NCI-H1930 (cell line): Measurements from ENCODE around the gene AUNIP.

Source experiments
- DNase-seq, 2 experiments: peaks; one replicate each; lab custom pipeline; 2025; lab: John Stamatoyannopoulos, UW

Gene AUNIP, protein sequence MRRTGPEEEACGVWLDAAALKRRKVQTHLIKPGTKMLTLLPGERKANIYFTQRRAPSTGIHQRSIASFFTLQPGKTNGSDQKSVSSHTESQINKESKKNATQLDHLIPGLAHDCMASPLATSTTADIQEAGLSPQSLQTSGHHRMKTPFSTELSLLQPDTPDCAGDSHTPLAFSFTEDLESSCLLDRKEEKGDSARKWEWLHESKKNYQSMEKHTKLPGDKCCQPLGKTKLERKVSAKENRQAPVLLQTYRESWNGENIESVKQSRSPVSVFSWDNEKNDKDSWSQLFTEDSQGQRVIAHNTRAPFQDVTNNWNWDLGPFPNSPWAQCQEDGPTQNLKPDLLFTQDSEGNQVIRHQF

DNA sequence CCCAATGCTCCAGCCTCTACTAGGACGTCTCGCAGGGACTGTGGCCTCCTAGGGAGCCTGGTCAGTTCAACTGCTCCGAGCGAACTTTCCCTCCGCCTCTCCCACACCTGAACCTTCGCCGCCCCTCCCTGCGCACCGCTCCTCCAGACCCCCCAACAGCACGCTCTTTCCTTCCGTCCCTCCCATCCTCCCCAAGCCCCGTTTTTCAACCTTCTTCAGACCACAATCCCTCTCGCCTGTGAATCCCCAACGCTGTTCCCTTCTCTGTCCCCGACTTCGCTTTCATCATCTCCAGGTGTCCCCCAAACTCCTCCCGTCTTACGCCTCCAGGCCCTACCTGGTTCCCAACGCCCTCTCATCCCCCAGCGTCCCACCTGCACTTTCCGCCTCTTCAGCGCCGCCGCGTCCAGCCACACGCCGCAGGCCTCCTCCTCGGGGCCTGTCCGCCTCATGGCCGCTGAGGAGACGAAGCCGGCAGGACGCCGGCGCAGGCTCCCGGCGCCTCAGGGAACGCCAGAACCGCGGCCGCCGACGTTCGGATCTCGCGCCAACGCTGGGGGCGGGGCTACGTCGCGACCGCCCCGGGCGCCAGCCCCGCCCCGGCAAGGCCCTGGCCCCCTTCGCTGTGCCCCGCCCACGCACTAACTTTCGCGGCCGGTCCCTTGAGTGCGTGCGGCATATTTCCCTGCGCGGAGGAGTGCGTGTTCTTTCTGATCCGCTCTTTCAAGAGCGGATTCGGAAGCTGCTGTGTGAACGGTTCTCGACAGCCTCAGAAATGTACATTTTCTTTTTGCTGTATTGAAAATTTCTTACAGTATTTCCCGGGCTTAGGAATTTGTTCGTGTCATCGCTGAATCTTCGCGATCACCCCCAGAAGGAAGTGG lies at the start of gene AUNIP:
Gene AUNIP (minus strand): TSS at position 552 of the 884 bp plus-strand sequence. CDS start 100 bp downstream, at position 452.
- DNase-seq = peak; percentile 64 to 72

DNA sequence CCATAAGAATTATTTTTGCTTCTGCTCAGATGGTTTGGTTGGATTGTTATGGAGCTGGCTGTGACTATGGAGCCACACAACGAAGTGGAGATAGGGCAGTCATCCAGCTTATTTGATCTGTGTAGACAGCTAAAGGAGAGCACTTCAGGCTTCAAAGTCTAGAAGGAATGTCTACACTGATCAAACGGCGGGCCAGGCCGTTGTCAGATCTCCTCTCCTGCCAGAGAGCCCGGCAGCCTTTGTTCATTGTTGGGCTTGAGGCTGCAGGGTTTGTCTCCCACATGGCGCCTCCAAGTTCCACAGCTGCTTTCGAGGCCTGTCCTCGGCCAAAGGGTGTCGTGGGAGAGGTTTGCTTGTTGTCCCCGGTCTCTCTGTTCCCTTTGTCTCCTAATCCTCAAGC lies 49.8 kb upstream of the AUNIP start:
- no peak for DNase-seq

DNA sequence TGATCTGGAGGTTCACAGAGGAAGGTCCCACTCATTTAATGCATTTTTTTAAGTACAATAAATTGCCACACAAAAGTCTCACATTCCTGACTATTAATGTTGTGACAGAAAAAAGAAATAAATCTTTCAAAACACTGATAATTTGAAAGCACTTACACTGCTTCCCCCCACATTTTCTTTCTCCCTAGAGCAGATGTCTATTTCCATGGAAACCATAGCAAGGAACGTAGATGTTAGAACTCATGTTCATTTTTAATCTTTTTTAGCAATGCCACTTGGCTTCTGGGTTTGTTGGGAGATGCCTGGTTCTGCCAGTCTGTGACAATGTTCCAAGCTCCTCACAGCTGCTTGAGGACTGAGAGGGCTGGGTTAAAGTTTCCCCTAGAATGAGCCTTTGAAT lies 48.9 kb upstream of the AUNIP start:
- no peak for DNase-seq

DNA sequence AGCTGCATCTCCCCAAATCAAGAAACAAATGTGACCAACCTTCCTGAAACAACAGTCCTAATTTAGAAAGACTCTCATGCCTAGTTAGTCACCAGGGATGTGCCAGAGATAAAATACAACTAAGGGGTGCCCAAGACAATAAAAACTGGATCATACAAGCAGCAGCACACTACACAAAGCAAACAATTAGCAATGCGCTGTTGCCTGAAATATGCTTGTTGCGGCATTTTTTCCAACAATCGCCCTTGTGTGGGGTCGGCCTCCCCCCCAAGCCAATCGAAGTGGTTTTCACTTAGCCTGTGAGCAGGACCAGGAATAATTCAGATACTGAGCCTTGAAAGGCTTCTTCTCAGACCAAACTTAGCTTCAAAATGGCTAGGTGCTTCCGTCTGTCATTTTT lies 48.3 kb upstream of the AUNIP start:
- no peak for DNase-seq

DNA sequence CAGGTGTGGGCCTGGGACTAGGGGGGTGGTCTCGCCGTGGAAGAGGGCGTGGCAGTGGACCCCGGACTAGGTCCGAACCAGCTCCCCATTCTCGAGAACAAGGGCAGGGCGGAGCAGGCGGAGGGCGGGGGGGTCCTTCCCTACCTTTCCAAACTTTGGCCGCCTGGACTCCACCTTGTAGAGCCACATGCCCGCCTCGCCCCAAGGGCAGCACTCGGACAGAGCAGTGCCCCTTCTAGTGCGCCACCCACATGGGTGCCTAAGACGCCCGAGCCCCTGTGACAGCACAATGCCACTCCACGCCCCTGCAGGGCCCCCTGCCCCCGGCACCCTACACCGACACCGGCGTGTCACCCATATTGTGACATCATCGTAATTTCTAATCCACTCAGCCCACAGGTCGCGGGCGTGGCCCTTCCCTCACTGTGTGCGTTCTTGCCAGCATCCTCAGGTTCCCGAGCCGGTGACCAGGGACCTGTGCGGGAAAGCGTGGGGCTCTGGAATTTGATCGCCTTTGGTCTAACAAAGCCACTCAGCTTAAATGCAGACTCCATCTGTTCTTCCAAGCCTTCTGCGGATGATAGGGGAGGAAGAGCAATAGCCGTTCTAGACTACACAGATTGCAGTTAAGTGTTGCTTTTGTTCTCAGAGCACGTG lies 47.5 kb upstream of the AUNIP start:
- DNase-seq = peak; percentile 38 to 42

DNA sequence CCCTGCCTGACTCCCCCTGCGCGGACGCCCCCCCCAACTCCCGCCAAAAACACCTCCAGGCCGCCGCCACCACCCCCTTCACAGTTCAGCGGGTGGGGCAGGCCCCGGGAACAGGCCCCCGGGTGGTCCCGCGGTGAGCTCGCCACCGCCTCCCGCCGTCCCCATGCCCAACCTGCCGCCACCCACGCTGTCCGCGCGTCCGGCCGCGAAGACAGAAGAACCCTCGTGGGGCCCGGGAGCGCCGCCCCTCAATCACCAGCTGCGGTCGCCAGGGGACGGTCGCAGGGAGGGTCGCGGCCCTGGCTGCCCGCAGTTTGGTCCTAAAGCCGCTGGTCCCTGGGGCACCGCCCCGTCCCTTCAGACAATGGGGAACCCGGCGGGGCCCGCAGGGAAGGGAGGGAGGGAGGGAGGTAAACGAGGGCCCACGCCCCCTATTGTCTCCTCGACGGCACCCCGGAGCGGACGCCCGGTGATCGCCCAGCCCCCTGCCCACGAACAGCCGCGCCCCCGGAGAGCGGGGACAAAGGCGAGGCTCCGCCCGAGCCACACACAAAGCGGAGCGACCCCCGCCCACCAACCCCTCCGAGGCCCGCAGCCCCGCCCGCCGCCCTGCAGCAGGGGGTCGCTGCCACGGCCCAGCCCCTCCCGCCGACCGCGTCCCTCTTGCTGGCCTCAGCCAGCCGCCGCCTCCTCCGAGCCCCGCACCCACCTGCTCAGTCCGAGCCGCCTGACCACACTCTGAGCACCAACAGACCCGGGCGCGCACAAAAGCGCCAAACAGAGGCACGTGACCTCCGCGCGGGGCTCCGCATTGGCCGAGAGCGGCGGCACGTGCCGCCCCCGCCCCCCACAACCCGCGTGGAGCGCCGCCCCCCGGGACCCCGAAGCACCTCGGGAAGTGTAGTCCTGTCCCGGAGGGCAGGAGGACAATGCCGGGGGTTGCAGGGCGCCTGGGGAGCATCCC lies 46.7 kb upstream of the AUNIP start, which contains the start of gene STMN1:
Gene STMN1 (minus strand): TSS at position 740 of the 964 bp plus-strand sequence. CDS start 1,743 bp downstream, outside the sequence.
- DNase-seq = peak; percentile 92 to 95

DNA sequence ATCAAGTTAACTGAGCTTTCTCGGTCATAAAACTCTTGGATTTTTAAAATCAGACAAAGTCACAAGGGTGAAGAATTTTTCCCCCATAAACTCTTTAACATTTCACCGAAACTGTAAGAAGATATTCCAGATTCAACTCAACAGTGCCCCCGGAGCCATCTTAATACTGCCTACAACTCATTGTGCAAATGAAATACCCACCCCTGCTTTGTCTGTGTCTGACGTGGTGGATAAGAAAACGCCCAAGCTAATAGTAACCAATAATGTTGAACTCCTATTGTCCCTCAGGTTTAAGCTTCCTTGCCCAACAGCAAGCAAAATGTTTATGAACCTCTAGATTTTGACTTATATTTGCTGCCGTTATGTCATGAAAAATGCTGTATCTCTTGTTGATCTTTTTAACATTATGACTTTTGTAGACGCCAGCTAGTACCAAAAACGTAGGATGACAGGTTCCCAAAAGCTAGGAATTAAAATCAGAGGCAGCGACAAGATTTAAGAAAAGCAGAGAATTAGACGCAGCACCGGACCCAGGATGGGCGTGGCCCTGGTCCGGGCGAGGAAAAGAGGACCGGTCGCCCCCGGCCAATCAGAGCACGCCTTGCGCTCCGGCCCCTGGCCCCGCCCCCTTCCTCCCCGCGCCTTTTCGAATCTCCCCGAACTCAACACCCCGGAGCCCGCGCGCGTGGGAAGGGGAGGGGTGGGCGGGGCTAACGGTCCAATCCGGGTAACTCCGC lies 45.9 kb upstream of the AUNIP start:
- peak; percentile 84 to 90 for DNase-seq

DNA sequence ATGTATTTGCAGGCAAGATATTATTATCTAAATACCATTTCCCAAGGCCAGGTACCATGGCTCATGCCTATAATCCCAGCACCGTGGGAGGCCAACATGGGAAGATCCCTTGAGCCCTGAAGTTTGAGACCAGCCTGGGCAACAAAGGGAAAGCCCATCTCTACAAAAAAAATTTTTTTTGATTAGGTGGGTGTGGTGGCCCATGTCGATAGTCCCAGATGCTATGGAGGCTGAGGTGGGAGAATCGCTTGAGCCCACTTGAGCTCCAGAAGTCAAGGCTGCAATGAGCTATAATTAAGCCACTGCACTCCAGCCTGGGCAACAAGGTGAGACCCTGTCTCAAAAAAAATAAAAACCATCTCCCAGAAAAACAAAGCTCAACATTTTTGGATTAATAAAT lies 44.7 kb upstream of the AUNIP start:
- no peak for DNase-seq

DNA sequence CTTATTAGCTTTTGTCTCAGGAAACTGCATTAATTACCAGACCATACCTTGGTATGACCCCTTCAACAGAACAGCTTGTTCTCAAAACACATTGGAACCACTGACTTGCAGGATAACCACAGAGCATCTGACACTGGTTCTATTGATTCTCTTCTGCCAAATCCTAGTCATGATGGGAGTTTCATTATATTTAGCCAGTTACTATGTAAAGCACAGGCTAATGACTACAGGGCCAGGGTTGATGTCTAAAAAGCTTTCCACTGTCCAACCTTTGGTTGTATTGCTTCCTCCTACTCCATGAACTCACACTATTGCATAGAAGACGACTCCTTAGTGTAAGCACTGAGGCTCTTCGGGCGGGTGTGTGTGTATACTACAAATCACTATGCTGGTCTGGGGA lies 43.2 kb upstream of the AUNIP start:
- no peak for DNase-seq

DNA sequence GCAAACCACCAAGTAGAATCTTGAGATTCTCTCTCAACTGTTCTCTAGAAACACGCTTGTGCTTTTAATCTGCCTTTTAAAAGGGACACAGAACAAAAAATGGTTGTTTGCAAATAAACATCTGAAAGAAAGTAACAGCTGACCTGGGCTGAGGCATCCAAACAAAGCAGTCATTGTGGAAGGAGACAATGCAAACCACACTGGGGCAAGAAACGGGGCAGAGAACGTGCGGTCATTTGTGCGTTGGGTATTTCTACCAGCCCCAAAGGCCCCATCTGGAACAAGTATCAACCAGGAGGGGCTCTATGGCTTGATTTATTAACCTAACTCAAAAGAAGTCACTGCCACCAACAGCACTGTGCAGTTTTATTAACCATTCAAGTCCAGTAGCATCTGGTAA lies 41.0 kb upstream of the AUNIP start:
- no peak for DNase-seq

DNA sequence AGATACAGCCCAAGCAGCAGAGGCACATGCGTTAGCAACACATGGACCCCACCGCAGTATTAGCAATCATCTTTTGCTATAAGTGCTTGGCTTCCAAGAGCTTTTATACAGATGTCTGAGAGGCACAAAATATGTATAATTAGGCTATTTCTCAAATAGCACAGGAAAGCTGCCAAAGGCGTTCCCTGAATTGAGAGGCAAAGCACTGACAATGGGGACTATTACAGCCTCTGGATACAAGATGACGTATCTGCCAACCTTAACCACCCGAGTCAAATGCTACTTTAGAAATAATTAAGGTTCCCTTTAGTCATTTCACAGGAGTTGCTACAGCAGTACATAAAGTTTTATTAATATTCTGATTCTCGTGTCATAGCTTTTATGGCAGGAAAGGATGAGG lies 40.5 kb upstream of the AUNIP start:
- DNase-seq = no peak

DNA sequence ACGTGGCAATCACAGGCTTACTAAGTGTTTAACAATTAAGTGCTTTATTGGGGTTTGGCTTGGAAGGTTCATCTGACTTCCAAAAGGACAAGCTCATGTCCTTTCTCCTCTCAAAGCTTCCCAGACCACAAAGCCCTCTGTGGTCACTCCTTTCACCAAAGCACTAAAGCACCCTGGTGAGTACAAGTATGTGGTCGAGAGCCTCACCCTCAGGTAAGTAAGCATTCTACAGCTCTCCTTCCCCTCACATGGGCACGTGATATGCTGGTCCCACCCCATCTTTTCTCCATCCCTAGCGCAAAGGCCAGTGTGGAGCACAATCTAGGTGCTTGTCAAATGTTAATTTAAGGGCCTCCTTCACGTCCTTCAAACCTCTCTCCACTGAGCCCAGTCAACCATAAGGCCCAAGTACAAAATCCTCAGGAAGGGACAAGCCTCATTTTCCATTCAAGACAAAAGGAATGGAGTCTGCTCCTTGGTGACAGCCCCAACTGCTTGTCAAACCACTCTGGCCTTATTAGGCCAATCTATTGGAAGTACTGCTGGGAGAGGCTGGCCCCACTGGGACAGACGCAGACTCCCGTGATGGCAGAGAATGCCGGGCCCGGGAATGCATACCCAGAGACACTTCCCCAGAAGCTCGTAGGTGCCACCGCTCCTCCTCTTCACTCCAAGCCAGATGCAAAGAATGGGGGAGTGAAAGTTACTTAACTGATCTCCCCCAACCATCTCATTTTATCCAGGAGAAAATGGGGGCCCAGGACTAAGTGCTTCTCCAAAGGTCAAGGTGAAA lies 39.2 kb upstream of the AUNIP start:
- DNase-seq = no peak

DNA sequence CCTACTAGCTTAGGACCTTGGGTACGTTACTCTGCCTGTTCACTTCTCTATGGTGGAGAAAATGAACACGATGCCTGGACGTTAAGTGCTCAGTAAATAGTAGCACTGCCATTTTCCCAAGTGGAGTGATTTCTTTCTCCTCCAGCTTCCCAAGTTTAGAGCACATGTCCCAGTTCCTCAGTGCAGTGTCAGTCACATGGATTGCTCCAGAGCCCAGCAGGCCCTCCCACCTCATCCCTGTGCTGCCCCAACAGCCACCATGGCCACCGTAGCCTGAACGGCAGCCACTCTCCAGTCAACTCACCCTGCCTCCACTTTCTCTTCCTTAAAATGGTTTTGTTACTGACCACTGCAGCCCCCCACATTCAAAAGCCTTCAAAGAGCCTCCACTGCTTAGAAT lies 38.5 kb upstream of the AUNIP start:
- no peak for DNase-seq

DNA sequence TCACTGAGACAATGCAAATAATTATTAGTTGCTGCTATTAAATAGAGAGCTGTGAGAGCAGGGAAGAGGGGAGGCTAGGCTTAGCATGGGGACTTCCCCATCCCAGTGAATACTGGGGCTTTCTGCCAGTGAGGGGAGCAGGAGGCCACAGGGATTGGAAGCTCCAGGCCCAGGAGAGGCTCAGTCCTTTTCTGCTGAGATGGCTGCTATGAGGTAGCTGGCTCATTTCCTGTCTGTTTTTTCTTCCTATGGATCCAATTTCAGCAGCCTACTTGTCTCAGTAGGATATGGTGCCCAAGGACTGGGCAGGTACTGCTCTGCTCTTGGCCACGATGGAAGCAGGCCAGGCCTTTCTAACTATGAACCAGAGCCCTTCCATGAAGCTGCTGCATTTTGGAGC lies 37.0 kb upstream of the AUNIP start:
- DNase-seq = no peak

DNA sequence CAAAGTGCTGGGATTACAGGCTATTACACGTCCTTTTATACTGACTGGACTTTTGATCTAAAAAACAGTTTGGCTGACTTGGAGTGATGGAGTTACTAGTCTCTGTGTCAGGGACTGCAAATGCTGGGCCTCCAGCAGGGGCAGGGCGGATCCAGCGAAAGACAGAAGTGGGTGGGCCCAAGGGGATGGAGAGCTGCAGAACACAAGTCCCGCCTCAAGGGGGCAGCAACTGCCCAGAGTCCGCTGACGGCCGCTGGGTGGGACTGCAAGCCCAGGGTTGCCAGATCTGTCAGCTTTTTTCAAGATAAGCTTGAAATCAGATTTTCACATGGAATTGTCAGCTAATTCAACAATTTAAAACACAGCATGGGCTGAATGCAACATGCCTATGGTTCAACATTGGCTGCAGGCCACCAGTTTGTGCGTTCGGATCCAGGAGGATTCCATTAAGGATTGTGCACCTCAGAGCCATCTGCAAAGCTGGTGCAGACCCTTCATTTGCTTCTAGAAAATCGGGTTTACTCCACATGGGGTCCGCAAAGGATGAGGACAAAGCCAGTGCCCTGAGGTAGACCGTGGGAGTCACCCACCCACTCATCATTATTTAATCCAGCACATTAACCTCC lies 36.2 kb upstream of the AUNIP start:
- DNase-seq = peak; percentile 71 to 78

DNA sequence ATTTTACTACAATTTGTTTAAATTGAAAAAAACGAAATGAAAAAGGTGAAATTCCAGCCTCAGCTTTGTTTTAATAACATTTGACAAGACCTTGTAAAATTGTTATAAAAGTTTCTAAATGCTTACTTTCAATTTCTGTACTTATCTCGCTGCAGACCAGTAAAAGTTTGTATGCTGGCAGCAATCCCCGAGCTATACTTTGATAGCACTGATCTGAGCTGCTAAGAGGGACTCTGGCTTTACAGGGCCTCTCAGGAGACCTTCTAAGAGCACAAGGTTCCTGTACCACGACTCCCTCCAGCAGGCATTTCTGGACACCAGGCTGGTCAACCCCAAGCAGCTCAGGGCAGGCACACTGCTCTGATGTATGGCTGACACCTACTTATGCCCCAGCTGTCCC lies 33.9 kb upstream of the AUNIP start:
- DNase-seq = no peak

DNA sequence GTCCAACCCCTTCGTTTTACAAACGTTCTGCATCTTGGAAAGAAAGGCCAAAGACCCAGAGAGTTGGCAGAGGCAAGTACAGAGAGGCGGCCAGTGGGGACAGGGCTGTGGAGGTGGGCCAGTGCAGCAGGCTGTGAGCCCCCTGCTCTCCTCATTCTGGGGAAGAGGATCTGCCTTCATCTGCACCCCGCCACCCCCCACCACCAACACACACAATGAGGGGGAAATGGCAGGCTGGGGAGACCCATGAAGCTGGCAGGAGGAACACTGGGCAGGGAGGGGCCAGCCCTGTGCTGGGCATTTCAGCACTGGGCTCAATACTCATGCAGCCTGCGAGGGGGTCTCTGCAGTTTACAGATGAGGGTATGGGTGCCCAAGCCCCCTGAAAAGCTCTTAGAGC lies 32.3 kb upstream of the AUNIP start:
- no peak for DNase-seq

DNA sequence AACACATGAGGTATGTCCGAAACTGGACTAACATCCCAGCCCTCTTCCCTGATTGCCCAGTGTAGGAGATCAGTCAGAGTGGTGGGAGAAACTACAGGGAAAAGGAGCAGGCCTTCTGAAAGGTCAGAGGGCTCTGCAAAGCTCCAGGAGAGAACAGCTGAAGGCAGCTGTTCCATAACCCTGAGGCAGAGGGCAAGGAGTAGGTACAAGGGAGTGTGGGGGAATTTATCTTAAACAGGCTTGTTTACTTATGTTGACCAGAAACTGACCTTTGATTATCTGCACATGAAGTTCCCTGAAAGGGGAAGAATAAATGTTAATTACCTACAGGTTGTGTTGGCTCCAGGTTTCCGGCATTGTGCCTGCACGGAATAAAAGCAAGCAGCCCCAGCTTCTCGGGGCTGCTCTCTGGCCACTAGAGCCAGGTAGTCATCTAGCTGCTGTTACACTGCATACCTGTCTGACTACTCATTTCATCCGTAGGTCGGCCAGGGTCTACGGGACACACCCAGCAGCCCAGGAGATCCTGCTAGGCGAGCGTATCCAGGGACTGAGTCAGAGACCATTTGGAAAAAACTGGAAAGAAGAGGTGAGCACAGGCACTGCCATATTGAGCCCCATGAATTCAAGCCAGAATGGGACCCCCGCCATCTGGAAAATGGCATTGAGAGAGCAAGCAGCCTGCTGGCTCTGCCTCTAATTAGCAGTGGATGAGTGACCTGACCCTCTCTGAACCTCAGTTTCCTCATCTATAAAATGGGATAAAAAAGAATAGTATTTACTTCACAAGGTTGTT lies 31.2 kb upstream of the AUNIP start:
- no peak for DNase-seq

DNA sequence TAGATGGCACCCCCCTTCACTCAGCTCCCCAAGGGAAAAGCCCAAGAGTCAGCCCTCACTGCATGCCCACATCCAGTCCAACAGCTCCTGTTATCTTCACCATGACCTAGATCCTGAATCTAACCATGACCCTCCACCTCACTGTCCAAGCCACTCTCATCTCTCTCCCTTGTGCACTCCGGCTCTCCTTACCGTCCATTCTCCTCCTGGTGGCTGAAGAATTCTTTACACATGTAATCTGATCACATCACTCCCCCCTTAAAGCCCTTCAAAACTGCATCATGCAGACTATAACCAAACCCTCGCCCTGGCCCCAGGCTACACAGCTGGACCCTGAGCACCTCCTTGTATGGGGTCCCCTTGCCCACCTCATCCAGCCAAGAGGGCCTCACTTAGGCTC lies 30.2 kb upstream of the AUNIP start:
- DNase-seq = no peak
